HG02588 (cell line): ENCODE results near the gene TLE5.

Source experiments
- ATAC-seq: cut with Tn5 transposase; IDR thresholded peaks from one replicate; pipeline ENCODE4 v1.9.1; 2021; ENCODE audit warnings: mild to moderate bottlenecking, moderate library complexity; ENCODE audit not compliant: unreplicated experiment

Gene TLE5

GRCh38 chr19:3062165-3063105 is at the start of gene TLE5:
TLE5 (minus strand) TSS chr19:3062495; CDS start chr19:3062200, 295 bp downstream.
- ATAC-seq = no peak

GRCh38 chr19:3111586-3112247 is 49.4 kb upstream of the TLE5 start:
- ATAC-seq = no peak

- ATAC-seq = no peak
Measured at GRCh38 chr19:3110126-3110825, 48.0 kb upstream of the TLE5 start.

- no peak for ATAC-seq
Measured at GRCh38 chr19:3109491-3109890, 47.2 kb upstream of the TLE5 start.

- ATAC-seq = no peak
Measured at GRCh38 chr19:3108775-3109174, 46.5 kb upstream of the TLE5 start.

GRCh38 chr19:3107658-3108057 is 45.4 kb upstream of the TLE5 start:
- ATAC-seq = no peak

- no peak for ATAC-seq
Measured at GRCh38 chr19:3106509-3107141, 44.3 kb upstream of the TLE5 start.

- no peak for ATAC-seq
Measured at GRCh38 chr19:3105641-3106508, 43.6 kb upstream of the TLE5 start.

- no peak for ATAC-seq
Measured at GRCh38 chr19:3104708-3104983, 42.4 kb upstream of the TLE5 start.

- ATAC-seq = no peak
Measured at GRCh38 chr19:3102239-3103140, 40.2 kb upstream of the TLE5 start.

GRCh38 chr19:3100747-3101730 is 38.7 kb upstream of the TLE5 start:
- no peak for ATAC-seq

GRCh38 chr19:3100331-3100730 is 38.0 kb upstream of the TLE5 start:
- ATAC-seq = no peak

GRCh38 chr19:3099347-3100145 is 37.3 kb upstream of the TLE5 start:
- no peak for ATAC-seq

- no peak for ATAC-seq
Measured at GRCh38 chr19:3098515-3099346, 36.4 kb upstream of the TLE5 start.

GRCh38 chr19:3098141-3098514 is 35.8 kb upstream of the TLE5 start:
- no peak for ATAC-seq

- no peak for ATAC-seq
Measured at GRCh38 chr19:3097442-3097871, 35.2 kb upstream of the TLE5 start.
